GM12891 (cell line): ENCODE measurements around the gene STAT4.

Source experiments
- DNase-seq: peaks from one replicate; pipeline ENCODE4 v3.0.0; 2011; ENCODE audit warnings: low spot score; ENCODE audit not compliant: insufficient read length
- FAIRE-seq: peaks from 2 replicates; lab custom pipeline; 2011; peaks lifted over from hg19 to GRCh38; lab: Jason Lieb, UNC
- PAX5 ChIP-seq: IDR thresholded peaks from 2 replicates; pipeline ENCODE4 v1.6.1; 2011; ENCODE audit warnings: low read length, moderate library complexity, mild to moderate bottlenecking; ENCODE audit not compliant: insufficient read depth, severe bottlenecking
- POLR2A ChIP-seq: IDR thresholded peaks from 2 replicates; pipeline ENCODE4 v1.6.1; 2011; ENCODE audit warnings: low read depth, low read length, control low read depth
- POLR2AphosphoS5 ChIP-seq: IDR thresholded peaks from 2 replicates; pipeline ENCODE4 v1.6.1; 2011; ENCODE audit warnings: low read depth, low read length, control low read depth
- POU2F2 ChIP-seq: IDR thresholded peaks from 2 replicates; pipeline ENCODE4 v1.6.1; 2011; ENCODE audit warnings: low read depth, mild to moderate bottlenecking, control low read depth, low read length, moderate library complexity
- SPI1 ChIP-seq: IDR thresholded peaks from 2 replicates; pipeline ENCODE4 v1.6.1; 2011; ENCODE audit warnings: low read depth, low read length, control low read depth
- TAF1 ChIP-seq: IDR thresholded peaks from 2 replicates; pipeline ENCODE4 v1.6.1; 2011; ENCODE audit warnings: low read depth, low read length, control low read depth

Gene STAT4

DNA sequence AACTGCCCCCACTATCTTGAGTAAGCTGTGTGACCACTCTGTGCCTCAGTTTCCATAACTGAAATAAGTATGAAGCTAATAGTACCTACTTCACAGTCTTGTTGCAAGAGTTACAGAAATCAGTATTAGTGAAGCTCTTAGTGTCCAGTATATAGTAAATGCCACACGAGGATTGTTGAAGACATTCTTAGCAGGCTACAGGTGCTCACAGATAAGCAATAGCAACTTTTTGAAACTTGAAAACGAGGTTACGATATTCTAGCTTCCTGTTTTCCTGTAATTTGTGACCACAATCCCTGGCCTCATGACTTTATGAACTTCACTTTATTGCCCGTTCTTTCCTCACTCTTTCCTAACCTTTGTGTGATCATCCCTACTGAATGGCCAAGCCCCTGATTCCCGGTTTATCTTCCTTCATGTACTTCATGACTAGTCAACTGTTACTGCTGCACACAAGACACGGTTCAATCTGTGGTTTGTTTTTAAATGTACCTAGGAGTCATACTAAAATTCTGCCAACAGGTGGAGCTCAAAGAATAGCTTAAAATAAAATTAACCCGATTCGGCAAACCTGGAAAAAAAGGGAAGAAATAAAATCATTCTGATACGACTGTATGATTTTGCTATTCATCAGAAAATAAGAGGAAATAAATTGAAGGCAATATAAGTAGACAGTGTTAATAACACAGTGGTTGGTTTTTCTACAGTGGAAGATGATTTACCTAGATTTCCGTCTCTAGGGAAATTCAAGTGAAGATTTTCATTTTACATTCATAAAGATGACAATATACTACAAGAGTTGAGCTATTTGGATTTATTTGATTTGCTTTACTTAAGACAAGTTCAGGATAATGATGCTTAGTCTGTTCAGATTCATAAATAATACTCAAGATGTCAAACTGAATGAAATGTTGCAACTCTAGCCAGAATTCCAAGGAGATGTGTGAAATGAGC is 98.7 kb downstream of the STAT4 start:
- no peak for TF ChIP-seq POLR2AphosphoS5
- TF ChIP-seq TAF1: no peak
- no peak for TF ChIP-seq POLR2A
- TF ChIP-seq SPI1: no peak
- TF ChIP-seq POU2F2: no peak
- TF ChIP-seq PAX5: no peak
- no peak for DNase-seq
- peak; percentile 33 for FAIRE-seq

GRCh38 chr2:191051177-191051576 is 99.6 kb downstream of the STAT4 start:
- TF ChIP-seq POLR2A (no peak), SPI1 (no peak), PAX5 (no peak), POU2F2 (no peak), TAF1 (no peak), POLR2AphosphoS5 (no peak)
- FAIRE-seq (no peak), DNase-seq (no peak)

GRCh38 chr2:191050640-191050987 is 100.2 kb downstream of the STAT4 start:
- DNase-seq (no peak), FAIRE-seq (no peak)
- TF ChIP-seq TAF1 (no peak), PAX5 (no peak), POU2F2 (no peak), POLR2A (no peak), POLR2AphosphoS5 (no peak), SPI1 (no peak)

DNA sequence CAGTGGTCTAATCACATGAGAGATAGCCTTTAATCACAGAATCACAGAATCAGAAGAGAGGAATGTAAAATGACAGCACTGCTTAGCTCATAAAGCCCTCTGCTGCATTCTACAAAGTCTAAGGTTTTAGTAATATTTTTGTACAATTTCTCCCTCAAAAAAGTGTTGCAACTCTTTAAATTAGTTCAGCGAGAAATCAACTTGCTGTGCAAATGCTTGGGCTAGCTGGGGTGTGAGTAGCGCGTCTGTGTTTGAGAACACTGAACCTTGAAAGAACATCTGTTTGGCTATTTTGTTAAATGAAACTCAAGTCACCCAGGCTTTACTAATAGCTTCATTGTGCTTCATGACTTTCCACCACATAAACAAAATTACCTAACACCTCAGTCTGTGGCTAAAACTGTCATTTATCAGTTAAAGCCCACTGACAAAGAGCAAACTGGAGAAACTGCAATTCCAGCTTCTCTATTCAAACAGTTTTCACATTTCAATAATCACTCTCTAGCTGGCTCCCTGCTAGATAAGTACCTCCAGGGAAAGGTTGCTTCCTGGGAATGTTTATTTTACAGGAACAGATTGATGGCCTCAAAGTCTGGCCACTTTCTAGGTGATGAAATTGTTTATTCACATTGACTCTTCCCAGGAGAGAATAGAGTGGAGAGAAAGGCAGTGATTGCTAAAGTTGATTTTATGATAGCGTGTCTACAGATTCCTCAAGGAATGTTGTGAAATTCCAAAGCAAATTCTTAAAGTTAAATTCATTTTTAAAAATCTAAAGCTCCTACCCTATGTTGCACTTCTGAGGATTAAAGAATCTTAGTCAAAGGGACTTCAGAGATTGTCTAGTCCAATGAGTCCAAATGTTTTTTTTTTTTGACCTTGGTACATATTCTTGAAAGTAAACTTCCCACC is 100.8 kb downstream of the STAT4 start:
- TF ChIP-seq POU2F2 (no peak), TAF1 (no peak), POLR2AphosphoS5 (no peak)
- DNase-seq (no peak), FAIRE-seq (peak; percentile 5)

DNA sequence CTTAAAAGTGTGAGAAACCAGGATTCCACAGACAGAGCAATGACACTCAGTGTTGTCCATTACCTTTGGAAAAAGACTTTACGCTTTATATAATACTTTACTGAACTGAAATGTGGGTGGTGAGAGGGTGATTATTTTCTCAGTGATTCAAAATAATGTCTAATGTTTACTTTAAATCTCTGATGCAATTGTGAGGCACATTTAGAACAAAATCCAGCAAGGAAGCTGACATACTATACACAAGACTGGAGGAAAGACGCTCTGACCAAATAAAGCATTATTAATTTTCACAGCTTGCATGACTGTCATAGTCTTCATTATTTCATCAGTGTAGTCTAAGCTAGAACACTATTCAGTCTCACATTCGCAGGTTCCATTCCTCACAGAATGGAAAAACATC is 102.7 kb downstream of the STAT4 start:
- FAIRE-seq (no peak), DNase-seq (no peak)
- TF ChIP-seq POLR2AphosphoS5: no peak
- TF ChIP-seq POLR2A: no peak
- no peak for TF ChIP-seq SPI1
- no peak for TF ChIP-seq POU2F2
- TF ChIP-seq PAX5: no peak
- no peak for TF ChIP-seq TAF1

DNA sequence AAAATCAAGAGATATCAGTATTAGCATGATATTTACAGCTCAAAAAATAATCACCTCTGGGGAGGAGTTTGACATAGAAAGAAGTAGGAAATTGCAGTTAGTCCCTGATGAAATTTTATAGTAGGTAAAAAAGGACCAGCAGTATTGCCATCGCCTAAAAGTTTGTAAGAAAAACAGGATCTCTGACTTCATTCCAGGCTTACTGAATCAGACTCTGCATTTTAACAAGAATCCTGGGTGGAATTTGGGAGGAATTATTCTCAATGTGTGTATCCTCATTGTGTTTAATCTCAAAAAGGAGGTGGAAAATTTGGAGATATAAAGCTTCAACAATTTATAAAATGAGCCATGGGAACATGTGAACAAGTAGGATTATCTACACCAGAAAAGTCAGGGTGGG is 105.7 kb downstream of the STAT4 start:
- TF ChIP-seq TAF1 (no peak), PAX5 (no peak), SPI1 (no peak), POLR2AphosphoS5 (no peak), POLR2A (no peak), POU2F2 (no peak)

DNA sequence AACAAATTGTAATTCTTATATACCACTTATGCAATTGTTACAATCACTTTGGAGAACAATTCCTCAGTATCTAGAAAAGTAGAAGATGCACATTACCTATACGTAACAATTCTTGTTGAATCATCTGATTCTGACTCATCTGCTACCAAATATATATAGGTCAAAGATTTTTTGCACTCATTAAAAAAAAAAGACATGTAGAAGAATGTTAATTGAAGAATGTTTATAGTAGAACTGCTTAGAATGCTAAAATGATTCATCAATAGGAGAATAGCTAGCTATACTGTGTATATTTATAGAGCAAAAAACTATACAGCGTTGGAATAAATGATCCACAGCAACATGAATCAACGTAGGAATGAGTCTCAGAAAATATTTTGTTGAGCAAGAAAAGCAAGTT is 107.4 kb downstream of the STAT4 start:
- TF ChIP-seq POU2F2 (no peak), POLR2A (no peak), POLR2AphosphoS5 (no peak), TAF1 (no peak), PAX5 (no peak), SPI1 (no peak)
- FAIRE-seq: no peak

More for the DNA sequence above, 105.7 kb downstream of the STAT4 start:
- FAIRE-seq (no peak), DNase-seq (no peak)

DNA sequence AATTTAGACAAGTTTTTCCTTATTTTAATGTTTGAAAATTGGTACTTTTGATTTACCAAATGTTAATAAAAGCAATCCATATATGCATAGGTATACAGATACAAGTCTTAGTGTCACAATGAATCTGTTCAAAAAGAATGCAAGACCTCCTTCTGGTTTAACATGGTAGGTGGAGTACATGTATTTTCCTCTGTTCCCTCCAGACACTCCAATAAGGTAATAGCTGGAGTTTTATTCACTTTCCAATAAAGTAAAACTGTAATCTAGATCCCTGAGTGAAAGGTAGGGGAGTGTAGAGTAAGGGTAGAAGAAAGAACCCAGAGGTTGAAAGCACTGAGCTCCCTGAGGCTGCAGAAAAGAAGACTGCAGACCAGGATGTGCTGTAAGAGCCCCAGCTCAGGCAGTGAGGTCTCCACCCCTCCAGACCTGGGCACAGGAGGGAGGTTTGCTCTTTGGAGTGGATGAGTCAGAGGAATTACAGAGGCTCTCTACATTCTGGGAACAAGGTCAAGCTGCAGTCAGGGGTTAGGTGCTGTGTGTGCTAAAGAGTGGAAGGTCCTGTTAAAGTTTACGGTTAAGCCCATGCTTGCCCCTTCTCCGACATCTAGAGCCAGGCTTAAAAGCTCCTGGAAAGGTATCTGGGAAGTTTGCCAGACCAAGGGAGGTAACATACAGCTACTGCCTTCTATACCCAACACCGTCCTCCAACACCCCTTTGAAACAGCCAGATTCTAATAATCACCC is 109.2 kb downstream of the STAT4 start:
- no peak for DNase-seq
- FAIRE-seq: no peak
- TF ChIP-seq POLR2AphosphoS5: no peak
- TF ChIP-seq SPI1: no peak
- TF ChIP-seq TAF1: no peak
- TF ChIP-seq POU2F2: no peak
- no peak for TF ChIP-seq POLR2A
- TF ChIP-seq PAX5: no peak

More for the DNA sequence above, 107.4 kb downstream of the STAT4 start:
- DNase-seq: no peak

GRCh38 chr2:191039616-191040015 is 111.2 kb downstream of the STAT4 start:
- DNase-seq: no peak
- FAIRE-seq: no peak

DNA sequence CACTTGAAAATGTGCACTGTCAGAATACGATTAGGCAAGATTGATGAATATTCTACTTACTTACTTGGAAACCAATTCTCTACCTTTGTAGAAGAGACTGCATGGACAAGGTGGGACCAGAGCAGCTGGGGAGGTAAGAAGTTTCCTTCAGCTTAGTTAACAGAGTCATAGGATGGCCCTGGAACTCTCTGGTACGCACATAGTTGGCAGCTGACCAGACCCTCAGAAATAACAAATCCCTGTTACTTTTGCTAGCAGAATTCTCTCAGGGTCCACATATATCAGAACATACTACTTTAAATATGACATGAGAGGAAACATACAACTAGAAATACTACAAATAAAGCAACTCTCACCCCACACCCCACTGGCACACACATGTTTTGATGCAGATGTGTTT is 112.1 kb downstream of the STAT4 start:
- no peak for DNase-seq
- no peak for FAIRE-seq
- TF ChIP-seq POLR2AphosphoS5: no peak
- TF ChIP-seq TAF1: no peak
- TF ChIP-seq POU2F2: no peak
- TF ChIP-seq POLR2A: no peak
- TF ChIP-seq PAX5: no peak
- no peak for TF ChIP-seq SPI1

More at GRCh38 chr2:191039616-191040015, 111.2 kb downstream of the STAT4 start:
- TF ChIP-seq POLR2AphosphoS5: no peak
